ENCODE results near the gene ROPN1L. TPM values are rescaled to one million over a fixed set of nuclear protein-coding genes. Genes with fewer than 3 reads are reported as not detected.
"Not testable (repeated sequence)": the region's sequence is repeated elsewhere in the genome, so short reads cannot be mapped to it uniquely, and the experiment has no call there.

ROPN1L gene
- total RNA-seq, 2 donors from 2014 or later, result 0.18 TPM; not detected in 1

DNA sequence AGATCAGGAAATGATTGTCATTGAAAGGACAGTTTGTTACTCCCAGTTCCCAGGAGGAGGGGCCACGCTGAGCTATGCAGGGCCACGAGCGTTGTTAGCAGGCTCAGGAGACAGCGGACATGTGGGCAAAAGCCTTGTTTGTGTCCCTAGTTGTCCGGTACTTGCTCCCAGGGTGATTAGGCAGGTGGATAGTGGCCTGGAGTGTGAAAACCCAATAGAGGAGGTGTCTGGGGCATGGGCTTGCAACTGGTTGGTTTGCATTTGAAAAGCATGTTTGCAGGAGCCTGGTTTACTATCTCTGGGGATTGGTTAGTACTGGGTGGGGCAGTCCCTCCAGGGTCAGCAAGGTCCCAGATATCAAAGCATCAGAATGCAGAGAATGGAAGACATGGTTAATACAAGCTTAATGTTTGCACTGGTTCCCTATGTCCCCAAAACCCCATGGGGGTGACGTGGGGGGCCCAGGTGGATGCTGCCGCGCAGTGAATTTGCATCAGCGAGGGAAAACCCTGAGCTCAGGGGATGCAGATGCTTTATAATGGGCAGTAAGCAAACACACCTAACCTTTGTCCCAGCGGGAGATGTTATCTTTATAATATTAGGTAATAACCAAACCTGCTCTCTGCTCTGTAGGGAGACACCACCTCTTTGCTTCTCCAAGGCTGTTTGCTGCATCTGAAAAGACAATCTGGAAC lies 39.7 kb downstream of the ROPN1L start:
- H3K36me3 Mint-ChIP-seq, result peaks cover 0 to 7% of the 10 kb centered on the region in 2 donors
- no peak overlapping the region for H3K27ac Mint-ChIP-seq
- no peaks in the 10 kb centered on the region for H3K9me3 Mint-ChIP-seq
- ATAC-seq, result no peak
- no peak for DNase-seq (ENCODE audit: low spot score in 2 of 2)

DNA sequence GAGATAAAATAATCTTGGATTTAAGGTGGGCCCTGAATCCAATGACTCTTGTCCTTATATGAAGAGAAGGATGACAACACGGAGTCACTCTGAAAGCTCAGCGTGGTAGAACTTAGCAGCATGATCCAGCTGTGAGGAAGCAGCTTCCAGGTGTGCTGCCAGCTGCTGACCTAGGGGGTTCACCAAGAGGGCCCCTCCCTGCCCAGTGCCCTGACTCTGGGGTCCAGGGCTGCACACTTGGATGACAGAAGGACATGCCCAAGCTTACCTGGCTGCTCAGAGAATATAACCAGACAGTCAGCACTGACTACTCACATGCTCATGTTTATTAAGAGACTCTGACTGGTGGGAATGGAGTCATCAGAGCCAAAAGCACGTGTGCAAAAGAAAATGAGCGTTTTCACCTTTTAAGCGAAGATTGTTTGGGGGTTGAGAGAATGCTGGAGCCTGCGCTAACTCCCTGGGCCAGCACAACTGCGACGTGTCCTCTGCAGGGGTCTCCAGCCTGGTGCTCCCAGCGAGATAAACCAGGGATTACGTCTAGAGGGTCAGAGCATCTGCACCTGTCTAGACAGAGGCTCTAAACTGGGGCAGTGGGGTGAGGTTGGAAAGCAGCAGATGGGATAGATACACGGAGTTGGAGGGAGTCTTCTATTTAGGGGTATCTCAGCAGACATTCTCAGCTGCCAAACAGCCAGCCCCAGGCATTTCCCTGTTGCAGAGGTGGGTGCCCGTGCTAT lies 41.3 kb downstream of the ROPN1L start:
- peaks cover 0 to 7% of the 10 kb centered on the region in 2 donors for H3K36me3 Mint-ChIP-seq
- H3K9me3 Mint-ChIP-seq, result no peaks in the 10 kb centered on the region
- no peak overlapping the region for H3K27ac Mint-ChIP-seq
- DNase-seq (ENCODE audit: low spot score in 2 of 2) (no peak), ATAC-seq (no peak)

DNA sequence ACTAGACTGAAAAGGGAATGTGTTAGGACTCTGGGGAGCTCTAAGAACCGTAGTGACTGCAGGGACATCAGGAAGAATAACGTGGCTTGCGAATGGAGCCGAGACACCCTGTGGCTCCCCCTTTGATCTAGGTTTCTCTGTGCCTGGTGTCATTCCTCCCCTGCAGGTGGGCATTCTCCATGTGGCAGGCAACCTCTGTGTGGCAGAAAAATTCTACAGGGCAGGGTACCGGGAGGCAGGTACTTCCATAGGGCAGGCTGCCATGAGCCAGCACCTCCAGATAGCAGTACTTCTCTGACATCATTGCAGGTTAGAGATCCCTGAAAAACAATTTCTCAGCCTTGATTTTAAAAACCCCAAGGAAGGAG lies 43.1 kb downstream of the ROPN1L start:
- no peak for ATAC-seq
- peaks cover 0 to 7% of the 10 kb centered on the region in 2 donors for H3K36me3 Mint-ChIP-seq
- H3K9me3 Mint-ChIP-seq, result no peaks in the 10 kb centered on the region
- DNase-seq (ENCODE audit: low spot score in 2 of 2), result no peak
- no peak overlapping the region for H3K27ac Mint-ChIP-seq

DNA sequence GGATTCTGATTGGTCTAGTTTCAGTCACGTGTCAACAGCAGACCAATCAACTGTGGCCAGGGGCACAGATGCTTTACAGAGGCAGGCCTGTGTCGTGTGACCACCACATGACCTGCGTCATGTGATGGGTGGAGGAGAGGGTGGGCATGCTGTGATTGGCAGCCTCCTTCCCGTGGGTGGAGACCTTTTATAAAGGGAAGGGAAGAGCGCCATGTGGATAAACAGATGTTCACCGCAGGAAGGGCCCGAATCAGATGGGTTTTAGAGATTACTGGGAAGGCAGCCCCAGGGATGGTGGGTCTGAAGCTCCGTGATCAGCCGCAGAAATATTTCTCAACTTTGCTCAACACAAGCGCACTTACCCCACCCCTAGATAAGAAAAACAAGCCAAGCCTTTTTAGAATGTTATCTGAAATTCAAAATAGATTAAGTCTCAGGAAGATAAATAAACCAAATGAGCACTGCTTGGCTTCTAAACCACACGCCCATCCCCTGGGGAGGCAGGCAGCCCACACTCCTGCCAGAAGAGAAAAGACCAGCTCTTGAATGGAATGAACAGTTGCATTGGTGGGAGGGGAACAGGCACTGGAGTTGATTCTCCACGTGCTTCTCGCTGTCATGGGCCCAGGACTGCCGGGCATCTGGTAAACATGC lies 43.6 kb downstream of the ROPN1L start:
- ATAC-seq (no peak), DNase-seq (ENCODE audit: low spot score in 2 of 2) (no peak)
- H3K9me3 Mint-ChIP-seq, result no peaks in the 10 kb centered on the region
- peaks cover 0 to 7% of the 10 kb centered on the region in 2 donors for H3K36me3 Mint-ChIP-seq
- H3K27ac Mint-ChIP-seq, result no peak overlapping the region

DNA sequence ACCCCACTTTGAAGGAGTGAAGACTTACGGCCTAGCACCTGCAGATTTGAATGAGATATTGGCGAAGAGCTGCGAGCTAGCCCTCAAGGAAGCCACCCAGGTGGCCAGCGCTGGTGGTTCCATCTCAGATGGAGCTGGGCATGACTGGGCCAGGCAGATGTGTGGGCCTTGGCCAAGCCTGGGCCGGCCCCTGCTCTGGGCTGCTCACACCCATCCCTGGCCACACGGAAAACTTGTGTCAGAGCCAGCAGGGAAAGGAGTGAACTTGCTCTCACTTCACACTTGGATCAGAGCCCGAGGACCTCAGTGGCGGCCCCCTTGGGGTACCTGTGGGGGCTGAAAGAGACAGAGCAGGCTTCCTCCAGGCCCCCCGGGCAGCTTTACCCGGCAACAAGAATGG lies 44.2 kb downstream of the ROPN1L start:
- DNase-seq (ENCODE audit: low spot score in 2 of 2) (no peak), ATAC-seq (no peak)
- Mint-ChIP-seq H3K27ac (no peak overlapping the region), H3K36me3 (peaks cover 0 to 7% of the 10 kb centered on the region in 2 donors), H3K9me3 (no peaks in the 10 kb centered on the region)

DNA sequence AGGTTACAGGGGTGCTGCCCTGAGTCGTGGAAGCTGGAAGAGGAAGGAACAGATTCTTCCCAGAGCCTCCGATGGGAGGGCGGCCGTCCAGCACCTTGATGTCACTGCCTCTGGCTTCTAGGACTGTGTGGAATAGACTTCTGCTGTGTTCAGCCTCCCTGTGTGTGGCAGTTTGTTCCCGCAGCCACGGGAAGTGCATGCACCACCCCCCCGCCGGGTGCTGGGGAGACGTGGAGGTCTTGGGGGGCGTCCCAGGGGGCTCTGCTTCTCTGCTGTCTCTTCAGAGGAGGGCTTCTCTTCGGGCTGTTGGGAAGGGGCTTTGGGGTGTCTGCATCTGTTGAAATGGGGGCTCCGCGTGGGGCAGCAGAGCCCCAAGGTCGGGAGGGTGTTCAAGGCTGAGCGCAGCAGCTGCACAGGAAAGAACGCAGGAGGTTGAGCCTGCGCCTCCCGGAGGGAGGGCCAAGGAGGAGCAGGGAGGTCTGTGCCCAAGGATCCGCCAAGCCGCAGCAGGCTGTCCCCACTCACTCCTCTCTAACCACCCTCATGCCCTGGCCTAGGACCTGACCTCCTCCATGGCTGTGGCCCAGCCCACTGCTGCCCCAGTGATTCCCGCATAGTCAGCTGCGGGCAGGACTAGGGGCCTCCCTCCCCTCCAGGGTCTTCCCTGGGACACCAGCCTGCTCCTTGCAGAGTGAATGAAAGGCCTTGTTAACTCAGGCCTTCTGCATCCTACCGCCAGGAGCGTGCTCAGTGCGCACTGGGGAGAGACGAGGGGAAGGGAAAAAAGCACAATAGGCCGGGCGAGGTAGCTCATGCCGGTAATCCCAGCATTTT lies 45.0 kb downstream of the ROPN1L start:
- ATAC-seq (no peak), DNase-seq (ENCODE audit: low spot score in 2 of 2) (no peak)
- Mint-ChIP-seq H3K27ac (no peak overlapping the region), H3K36me3 (peaks cover 0 to 7% of the 10 kb centered on the region in 2 donors), H3K9me3 (no peaks in the 10 kb centered on the region)

DNA sequence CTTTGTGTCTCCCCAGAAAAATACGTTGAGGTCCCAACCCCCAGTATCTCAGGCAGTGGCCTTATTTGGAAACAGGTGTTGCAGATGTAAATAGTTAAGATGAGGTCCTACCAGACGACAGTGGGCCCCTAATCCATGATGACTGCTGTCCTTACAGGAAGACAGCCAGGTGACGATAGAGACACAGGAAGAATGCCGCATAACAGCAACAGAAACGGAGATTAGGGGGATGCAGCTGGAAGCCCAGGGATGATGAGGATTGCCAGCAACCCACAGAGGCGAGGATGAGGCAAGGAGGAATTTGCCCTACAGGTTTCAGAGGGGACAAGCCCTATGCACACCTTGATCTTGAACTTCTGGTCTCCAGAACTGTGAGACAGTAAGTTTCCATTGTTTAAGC lies 46.5 kb downstream of the ROPN1L start:
- Mint-ChIP-seq H3K9me3 (no peaks in the 10 kb centered on the region), H3K36me3 (peaks cover 0 to 7% of the 10 kb centered on the region in 2 donors), H3K27ac (no peak overlapping the region)
- ATAC-seq (no peak), DNase-seq (ENCODE audit: low spot score in 2 of 2) (no peak)

DNA sequence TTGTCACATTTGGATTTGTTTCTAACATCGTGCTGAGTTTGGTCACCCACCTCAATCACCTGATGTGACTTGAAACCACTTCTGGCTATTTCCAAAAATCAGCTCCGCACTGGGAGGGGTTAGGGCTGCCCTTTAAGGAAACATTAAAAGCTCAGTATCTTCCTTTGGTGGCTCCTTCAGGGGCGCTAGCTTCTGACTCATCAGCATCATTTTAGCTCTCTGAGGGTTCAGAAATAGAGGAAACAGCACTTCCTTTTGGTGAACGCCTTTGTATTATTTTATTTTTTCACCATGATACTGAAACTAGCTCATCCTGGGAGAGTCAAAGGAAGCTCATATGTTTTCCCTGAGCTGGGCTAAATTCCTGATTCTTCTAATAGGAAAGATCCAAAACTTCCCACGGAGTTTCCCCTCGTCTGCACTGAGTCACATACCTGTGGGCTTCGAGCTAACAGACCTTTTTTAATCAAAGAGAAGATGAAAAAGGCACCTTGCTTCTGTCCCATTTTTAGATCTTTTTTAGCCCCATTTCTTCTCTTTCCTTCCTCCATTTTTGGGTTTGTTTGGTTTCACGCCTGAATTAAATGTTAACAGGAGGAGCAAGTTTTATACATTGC lies 48.2 kb downstream of the ROPN1L start:
- peaks cover 6 to 9% of the 10 kb centered on the region in 2 donors for H3K9me3 Mint-ChIP-seq
- H3K27ac Mint-ChIP-seq, result no peak overlapping the region
- ATAC-seq (peak; percentile 80 to 83), DNase-seq (ENCODE audit: low spot score in 2 of 2) (no peak)
- H3K36me3 Mint-ChIP-seq, result peaks cover 13% of the 10 kb centered on the region in 2 donors

DNA sequence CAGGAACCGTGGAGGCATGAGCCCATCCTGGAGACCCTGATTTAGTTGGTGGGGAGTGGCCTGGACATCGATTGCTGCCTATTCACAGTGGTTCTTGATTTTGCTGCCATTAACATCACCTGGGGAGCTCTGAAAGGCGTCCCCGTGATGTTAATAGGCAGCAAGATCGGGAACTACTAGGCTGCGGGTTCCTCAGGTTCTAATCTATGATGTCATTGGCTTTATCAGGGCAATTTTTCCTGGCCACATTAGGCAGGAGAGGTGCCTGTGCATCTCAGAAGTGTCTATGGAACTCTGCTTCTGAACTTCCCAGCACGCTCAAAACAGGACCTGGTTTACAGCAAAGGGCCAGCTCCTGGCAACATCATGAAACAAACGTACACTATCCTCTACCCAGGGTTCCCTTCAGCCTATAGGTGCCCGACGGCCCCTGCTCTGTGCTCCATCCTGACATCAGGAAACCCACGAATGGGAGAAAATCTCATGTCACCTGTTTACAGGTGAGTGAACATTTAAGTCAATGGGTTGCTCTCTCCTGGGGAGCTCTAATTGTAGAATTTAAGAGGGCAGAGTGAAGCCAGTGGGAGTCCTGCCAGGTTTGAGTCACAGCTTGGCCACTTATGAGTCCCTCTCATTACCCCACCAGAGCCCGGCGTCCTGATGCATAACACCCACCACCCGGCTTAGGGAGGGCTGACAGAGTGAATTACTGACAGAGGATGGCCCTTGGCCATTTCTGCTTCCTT lies 49.4 kb downstream of the ROPN1L start:
- Mint-ChIP-seq H3K27ac (no peak overlapping the region), H3K36me3 (peaks cover 15 to 16% of the 10 kb centered on the region in 2 donors), H3K9me3 (peaks cover 9 to 12% of the 10 kb centered on the region in 2 donors)
- DNase-seq (ENCODE audit: low spot score in 2 of 2) (no peak), ATAC-seq (no peak)

DNA sequence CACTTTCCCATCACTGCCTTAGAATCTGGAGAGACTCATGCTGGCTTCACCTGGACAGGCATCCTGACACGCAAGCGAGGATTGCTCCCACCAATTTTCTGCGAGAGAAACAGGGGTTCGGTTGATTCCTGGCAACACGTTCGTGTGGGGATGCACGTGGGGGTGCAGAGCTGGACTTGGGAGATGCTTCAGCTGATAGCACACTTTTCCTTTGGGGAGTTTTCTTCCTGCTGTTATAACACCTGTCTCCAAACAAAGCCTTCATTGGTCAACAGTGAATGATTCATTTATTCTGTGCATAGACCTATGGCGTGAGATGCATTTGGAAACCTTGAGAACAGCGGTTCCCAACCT lies 50.0 kb downstream of the ROPN1L start:
- Mint-ChIP-seq H3K36me3 (peaks cover 15 to 16% of the 10 kb centered on the region in 2 donors), H3K9me3 (peaks cover 12% of the 10 kb centered on the region in 2 donors), H3K27ac (no peak overlapping the region)
- ATAC-seq (no peak), DNase-seq (ENCODE audit: low spot score in 2 of 2) (no peak)

DNA sequence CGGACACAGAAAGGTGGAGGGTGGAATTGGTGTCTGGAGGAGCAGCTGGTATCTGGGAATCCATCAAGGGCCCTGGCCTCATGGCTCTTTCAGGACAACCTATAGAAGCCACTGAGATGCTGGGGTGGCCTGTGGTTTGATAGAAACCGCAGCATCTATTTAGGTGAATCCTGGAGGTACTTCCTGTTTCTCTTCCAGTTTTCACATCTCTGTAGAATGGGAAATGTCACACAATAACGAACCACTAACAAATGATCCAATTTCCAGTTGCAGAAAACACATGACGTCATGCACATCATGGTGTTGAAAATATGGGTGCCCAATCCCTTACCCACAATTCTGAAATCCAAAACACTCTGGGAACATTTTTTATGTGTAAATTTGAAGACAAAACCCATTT lies 52.2 kb downstream of the ROPN1L start:
- no peak for DNase-seq (ENCODE audit: low spot score in 2 of 2)

DNA sequence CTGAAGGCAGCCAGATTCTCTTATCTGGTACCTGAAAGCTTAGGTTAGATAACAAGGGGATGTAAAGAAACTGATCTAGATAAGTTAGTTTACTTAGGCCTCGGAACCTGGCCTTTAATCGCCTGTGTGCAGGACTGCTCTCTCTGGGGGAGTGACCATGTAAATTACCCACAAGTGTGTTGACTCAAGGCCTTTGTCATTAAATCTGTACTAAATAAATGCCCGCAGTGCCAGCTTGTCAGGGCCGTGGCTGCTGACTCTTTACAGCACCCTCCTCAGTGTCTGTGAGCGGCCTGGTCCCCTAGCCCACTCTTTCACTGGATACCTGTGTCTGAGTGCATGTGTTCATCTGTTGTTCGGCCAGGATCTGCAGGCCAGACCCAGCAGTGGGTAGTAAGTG lies 52.8 kb downstream of the ROPN1L start:
- Mint-ChIP-seq H3K36me3 (peaks cover 15 to 16% of the 10 kb centered on the region in 2 donors), H3K9me3 (peaks cover 12% of the 10 kb centered on the region in 2 donors)
- not testable (repeated sequence) for DNase-seq (ENCODE audit: low spot score in 2 of 2); H3K27ac Mint-ChIP-seq; ATAC-seq

More for the DNA sequence above, 52.2 kb downstream of the ROPN1L start:
- no peak for ATAC-seq
- no peak overlapping the region for H3K27ac Mint-ChIP-seq
- H3K36me3 Mint-ChIP-seq, result peaks cover 15 to 16% of the 10 kb centered on the region in 2 donors
- peaks cover 12% of the 10 kb centered on the region in 2 donors for H3K9me3 Mint-ChIP-seq

DNA sequence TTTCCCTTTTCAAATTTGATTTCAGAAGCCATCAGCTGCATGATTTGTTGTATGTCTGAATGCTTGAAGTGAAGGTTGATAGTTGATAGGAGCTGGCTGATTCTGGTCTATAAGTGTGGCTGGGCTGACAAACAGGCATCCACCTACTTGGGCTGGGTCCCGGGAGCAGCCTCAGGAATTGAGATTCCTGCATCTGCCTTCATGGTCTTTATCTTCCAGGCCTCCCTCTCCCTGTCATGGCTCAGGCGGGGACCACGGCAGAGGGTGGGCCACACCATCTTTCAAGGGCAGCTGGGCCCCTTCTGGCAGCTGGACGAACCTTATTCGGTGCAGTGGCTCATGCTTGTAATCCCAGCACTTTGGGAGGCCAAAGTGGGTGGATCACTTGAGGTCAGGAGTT lies 55.9 kb downstream of the ROPN1L start:
- DNase-seq (ENCODE audit: low spot score in 2 of 2), result no peak
- peaks cover 15 to 16% of the 10 kb centered on the region in 2 donors for H3K36me3 Mint-ChIP-seq
- H3K9me3 Mint-ChIP-seq, result peaks cover 12% of the 10 kb centered on the region in 2 donors
- H3K27ac Mint-ChIP-seq, result no peak overlapping the region
- no peak for ATAC-seq

DNA sequence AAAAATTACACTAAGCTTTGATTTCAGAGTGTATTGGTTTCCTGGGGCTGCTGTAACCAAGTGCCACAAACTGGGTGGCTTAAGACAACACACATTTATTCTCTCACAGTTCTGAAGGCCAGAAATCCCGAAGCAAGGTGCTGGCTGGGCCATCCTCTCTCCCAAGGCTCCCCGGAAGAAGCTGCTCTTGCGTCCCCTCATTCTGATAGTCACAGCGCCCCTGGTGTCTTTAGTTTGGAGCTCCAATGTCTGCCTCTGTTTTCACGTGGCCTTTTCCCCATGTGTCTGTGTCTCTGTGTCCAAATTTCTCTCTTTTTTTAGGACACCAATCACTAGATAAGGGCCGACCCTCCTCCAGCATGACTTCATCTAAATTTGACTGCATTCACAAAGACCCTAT lies 56.7 kb downstream of the ROPN1L start:
- Mint-ChIP-seq H3K27ac (peak overlapping the region in 1 of 2 donors; percentile 12), H3K9me3 (peaks cover 12% of the 10 kb centered on the region in 2 donors), H3K36me3 (peaks cover 15 to 16% of the 10 kb centered on the region in 2 donors)
- DNase-seq (ENCODE audit: low spot score in 2 of 2), result no peak
- no peak for ATAC-seq

DNA sequence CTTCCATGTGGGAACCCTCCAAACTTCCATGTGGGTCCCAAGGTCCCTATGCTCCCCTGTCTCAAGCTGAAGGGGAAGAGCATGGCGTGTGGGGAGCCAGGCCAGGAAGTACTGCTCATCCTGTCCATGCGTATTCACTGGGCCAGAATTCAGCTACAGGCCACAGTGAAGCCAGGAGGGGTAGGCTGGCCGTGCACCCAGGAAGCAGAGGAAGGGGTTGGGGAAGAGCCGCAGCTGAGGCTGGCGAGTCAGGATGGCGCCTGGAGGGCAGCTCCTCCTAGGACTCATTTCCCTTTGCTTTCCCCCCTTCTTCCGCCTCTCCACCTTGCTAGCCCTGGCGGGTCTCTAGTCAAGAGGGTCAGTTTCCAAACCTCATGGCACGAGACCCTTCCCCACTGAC lies 57.4 kb downstream of the ROPN1L start:
- Mint-ChIP-seq H3K36me3 (peaks cover 11 to 14% of the 10 kb centered on the region in 2 donors), H3K9me3 (peaks cover 9% of the 10 kb centered on the region in 2 donors), H3K27ac (no peak overlapping the region)
- no peak for DNase-seq (ENCODE audit: low spot score in 2 of 2)
- no peak for ATAC-seq

DNA sequence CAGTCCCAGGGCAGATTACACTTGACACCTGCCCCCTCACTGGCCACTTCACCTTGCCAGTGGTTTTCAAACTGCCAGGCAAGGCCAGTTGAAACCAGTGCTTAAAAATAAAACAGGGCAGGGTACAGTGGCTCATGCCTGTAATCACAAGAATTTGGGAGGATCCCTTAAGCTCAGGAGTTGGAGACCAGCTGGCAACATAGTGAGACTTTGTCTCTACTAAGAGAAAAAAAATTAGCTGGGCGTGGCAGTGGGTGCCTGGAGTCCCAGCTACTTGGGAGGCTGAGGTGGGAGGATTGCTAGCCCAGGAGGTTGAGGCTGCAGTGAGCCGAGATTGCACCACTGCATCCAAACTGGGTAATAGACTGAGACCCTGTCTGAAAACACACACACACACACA lies 58.1 kb downstream of the ROPN1L start:
- no peak overlapping the region for H3K27ac Mint-ChIP-seq
- peaks cover 4 to 6% of the 10 kb centered on the region in 2 donors for H3K9me3 Mint-ChIP-seq
- ATAC-seq (no peak), DNase-seq (ENCODE audit: low spot score in 2 of 2) (no peak)
- H3K36me3 Mint-ChIP-seq, result peaks cover 4 to 6% of the 10 kb centered on the region in 2 donors

Measured in activated naive CD4-positive, alpha-beta T cell treated with anti-CD3 and anti-CD28 coated beads, Interleukin-2, amount 50 U/mL, for 72 hours (primary cell).